A673 (cell line): ENCODE measurements around the gene COL20A1. TPM values are rescaled to one million over a fixed set of nuclear protein-coding genes. Genes with fewer than 3 reads are reported as not detected.

ENCODE experiments used
- BruUV-seq: library from RNA; stranded (reverse); fragments of 400-500 nt; replicated peaks from 2 replicates; lab custom pipeline; 2021; lab: Mats Ljungman, UMichigan
- CTCF ChIA-PET: fragments of 300-600 bp; sonication (Branson Sonifier 250); formaldehyde crosslinking; loops from one replicate; lab custom pipeline; 2022; ENCODE audit warnings: antibody characterized with exemption; lab: Charles Lee
- POLR2A ChIA-PET: fragments of 300-600 bp; sonication (Branson Sonifier 250); formaldehyde crosslinking; loops from one replicate; lab custom pipeline; 2022; ENCODE audit warnings: antibody characterized with exemption; ENCODE audit not compliant: low non-redundant PET; lab: Charles Lee
- DNase-seq: peaks from one replicate; pipeline ENCODE4 v3.0.0-alpha.2; 2015; ENCODE audit warnings: low spot score
- H3K27ac ChIP-seq: fragments of 200-600 bp; sonication (generic); 2 replicates; pipeline ENCODE4 v1.5.1; 2016; ENCODE audit warnings: mixed run types, low read depth, mild to moderate bottlenecking, mixed read lengths, antibody characterized with exemption, low read length; ENCODE audit not compliant: poor library complexity, severe bottlenecking
- H3K27me3 ChIP-seq: fragments of 200-600 bp; sonication (generic); replicated peaks from 2 replicates; pipeline ENCODE4 v1.6.1; 2017; ENCODE audit warnings: mixed run types, low read depth, mild to moderate bottlenecking, mixed read lengths, antibody characterized with exemption, low read length; ENCODE audit not compliant: insufficient read depth, poor library complexity
- H3K36me3 ChIP-seq: fragments of 200-600 bp; sonication (generic); 2 replicates; pipeline ENCODE4 v1.6.1; 2016; ENCODE audit warnings: mixed run types, mild to moderate bottlenecking, mixed read lengths, antibody characterized with exemption, low read length; ENCODE audit not compliant: insufficient read depth, poor library complexity, severe bottlenecking
- H3K4me1 ChIP-seq: fragments of 200-600 bp; sonication (generic); 2 replicates; pipeline ENCODE4 v1.6.1; 2017; ENCODE audit warnings: mixed run types, mild to moderate bottlenecking, mixed read lengths, antibody characterized with exemption, low read length; ENCODE audit not compliant: insufficient read depth, poor library complexity, severe bottlenecking
- H3K4me3 ChIP-seq: fragments of 200-600 bp; sonication (generic); 2 replicates; pipeline ENCODE4 v1.5.1; 2016; ENCODE audit warnings: low read depth, mixed run types, mild to moderate bottlenecking, mixed read lengths, low read length; ENCODE audit not compliant: poor library complexity, severe bottlenecking
- H3K9me3 ChIP-seq: fragments of 200-600 bp; sonication (generic); 2 replicates; pipeline ENCODE4 v1.6.1; 2016; ENCODE audit warnings: mixed run types, low read depth, mild to moderate bottlenecking, mixed read lengths, antibody characterized with exemption, low read length; ENCODE audit not compliant: poor library complexity, severe bottlenecking
- EZH2 ChIP-seq: fragments of 200-600 bp; sonication (generic); IDR thresholded peaks from 2 replicates; pipeline ENCODE4 v1.6.1; 2017; ENCODE audit warnings: borderline replicate concordance, low read depth, mild to moderate bottlenecking, mixed read lengths, antibody characterized with exemption, low read length; ENCODE audit not compliant: poor library complexity, severe bottlenecking
- intact Hi-C: fragments of 100-400 bp; cut with micrococcal nuclease; formaldehyde crosslinking; loops from one replicate; pipeline ENCODE4 v1.10.0; 2022; ENCODE audit not compliant: unreplicated experiment
- total RNA-seq: library from RNA; stranded (reverse); gene quantifications from 2 replicates; pipeline ENCODE4 v1.2.3, GENCODE V29; 2021
- TF ChIP-seq, protein P1 (sequence below): fragments of 300-800, 200-600 bp; sonication (generic); conservative IDR thresholded peaks from 2 replicates; pipeline ENCODE4 v1.5.1; 2017; ENCODE audit warnings: low read depth, mild to moderate bottlenecking, antibody characterized with exemption, low read length, moderate library complexity, mixed read lengths

COL20A1 gene
- total RNA-seq, 1 experiment from 2014 or later = not detected

DNA sequence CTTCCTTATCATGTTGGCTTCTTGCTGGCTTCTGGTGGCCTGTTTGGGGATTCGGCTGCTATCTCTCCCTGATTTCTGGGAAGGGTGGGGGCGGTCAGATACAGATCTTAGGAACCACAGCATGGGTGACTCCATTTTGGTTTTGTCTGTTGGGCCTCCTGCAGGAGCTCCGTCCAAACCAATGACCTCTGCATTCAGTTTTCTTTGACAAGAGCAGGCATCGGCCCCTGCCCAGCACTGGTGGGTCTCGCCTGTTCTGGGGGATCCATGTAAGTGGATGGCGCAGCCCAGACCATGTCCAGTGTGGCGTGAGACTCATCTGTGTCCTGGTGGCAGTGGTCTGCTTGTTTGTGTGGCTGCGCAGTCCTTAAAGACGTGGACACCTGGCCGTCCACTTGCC lies 29.0 kb upstream of the COL20A1 start:
- ChIA-PET CTCF (no interaction called here), POLR2A (no interaction called here)
- H3K27me3 ChIP-seq = peaks cover 60% of the 10 kb centered on the region
- H3K36me3 ChIP-seq = no peaks in the 10 kb centered on the region
- no peak overlapping the region for H3K27ac ChIP-seq
- H3K4me3 ChIP-seq = no peak overlapping the region
- no peak for DNase-seq
- intact Hi-C loops = no loop called here
- TF ChIP-seq, protein P1, sequence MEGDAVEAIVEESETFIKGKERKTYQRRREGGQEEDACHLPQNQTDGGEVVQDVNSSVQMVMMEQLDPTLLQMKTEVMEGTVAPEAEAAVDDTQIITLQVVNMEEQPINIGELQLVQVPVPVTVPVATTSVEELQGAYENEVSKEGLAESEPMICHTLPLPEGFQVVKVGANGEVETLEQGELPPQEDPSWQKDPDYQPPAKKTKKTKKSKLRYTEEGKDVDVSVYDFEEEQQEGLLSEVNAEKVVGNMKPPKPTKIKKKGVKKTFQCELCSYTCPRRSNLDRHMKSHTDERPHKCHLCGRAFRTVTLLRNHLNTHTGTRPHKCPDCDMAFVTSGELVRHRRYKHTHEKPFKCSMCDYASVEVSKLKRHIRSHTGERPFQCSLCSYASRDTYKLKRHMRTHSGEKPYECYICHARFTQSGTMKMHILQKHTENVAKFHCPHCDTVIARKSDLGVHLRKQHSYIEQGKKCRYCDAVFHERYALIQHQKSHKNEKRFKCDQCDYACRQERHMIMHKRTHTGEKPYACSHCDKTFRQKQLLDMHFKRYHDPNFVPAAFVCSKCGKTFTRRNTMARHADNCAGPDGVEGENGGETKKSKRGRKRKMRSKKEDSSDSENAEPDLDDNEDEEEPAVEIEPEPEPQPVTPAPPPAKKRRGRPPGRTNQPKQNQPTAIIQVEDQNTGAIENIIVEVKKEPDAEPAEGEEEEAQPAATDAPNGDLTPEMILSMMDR = no peak
- H3K4me1 ChIP-seq = no peaks in the 10 kb centered on the region
- no TSS peak for BruUV-seq
- no peaks in the 10 kb centered on the region for H3K9me3 ChIP-seq

GRCh38 chr20:63264519-63264918 lies 28.5 kb upstream of the COL20A1 start:
- Histone ChIP-seq H3K27ac (no peak overlapping the region), H3K27me3 (peaks cover 60% of the 10 kb centered on the region), H3K4me3 (no peak overlapping the region), H3K4me1 (no peaks in the 10 kb centered on the region), H3K9me3 (no peaks in the 10 kb centered on the region), H3K36me3 (no peaks in the 10 kb centered on the region)
- ChIA-PET CTCF (no interaction called here), POLR2A (no interaction called here)
- TF ChIP-seq EZH2 = no peak
- TF ChIP-seq, protein P1 = no peak
- BruUV-seq = no TSS peak
- intact Hi-C loops = no loop called here
- DNase-seq = no peak

GRCh38 chr20:63265891-63266515 lies 27.0 kb upstream of the COL20A1 start:
- no peak for DNase-seq
- Histone ChIP-seq H3K4me1 (no peaks in the 10 kb centered on the region), H3K4me3 (no peak overlapping the region), H3K27me3 (peaks cover 60% of the 10 kb centered on the region), H3K36me3 (no peaks in the 10 kb centered on the region), H3K9me3 (no peaks in the 10 kb centered on the region), H3K27ac (no peak overlapping the region)
- CTCF ChIA-PET = no interaction called here
- TF ChIP-seq, protein P1 = no peak
- no peak for TF ChIP-seq EZH2
- BruUV-seq = no TSS peak
- POLR2A ChIA-PET = no interaction called here
- intact Hi-C loops = no loop called here
